ENCODE results near the gene ZCCHC9. TPM values are rescaled to one million over a fixed set of nuclear protein-coding genes. Genes with fewer than 3 reads are reported as not detected.
A peak's percentile ranks its signal among the peaks of the same experiment; 100 is the strongest.
"Not testable (repeated sequence)": the region's sequence is repeated elsewhere in the genome, so short reads cannot be mapped to it uniquely, and the experiment has no call there.

ZCCHC9 gene, protein sequence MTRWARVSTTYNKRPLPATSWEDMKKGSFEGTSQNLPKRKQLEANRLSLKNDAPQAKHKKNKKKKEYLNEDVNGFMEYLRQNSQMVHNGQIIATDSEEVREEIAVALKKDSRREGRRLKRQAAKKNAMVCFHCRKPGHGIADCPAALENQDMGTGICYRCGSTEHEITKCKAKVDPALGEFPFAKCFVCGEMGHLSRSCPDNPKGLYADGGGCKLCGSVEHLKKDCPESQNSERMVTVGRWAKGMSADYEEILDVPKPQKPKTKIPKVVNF
- polyA plus RNA-seq (ENCODE audit: insufficient read length in 4 of 4), result 10 to 100 TPM; 37.1 to 46.4 (median 39.3) TPM

DNA sequence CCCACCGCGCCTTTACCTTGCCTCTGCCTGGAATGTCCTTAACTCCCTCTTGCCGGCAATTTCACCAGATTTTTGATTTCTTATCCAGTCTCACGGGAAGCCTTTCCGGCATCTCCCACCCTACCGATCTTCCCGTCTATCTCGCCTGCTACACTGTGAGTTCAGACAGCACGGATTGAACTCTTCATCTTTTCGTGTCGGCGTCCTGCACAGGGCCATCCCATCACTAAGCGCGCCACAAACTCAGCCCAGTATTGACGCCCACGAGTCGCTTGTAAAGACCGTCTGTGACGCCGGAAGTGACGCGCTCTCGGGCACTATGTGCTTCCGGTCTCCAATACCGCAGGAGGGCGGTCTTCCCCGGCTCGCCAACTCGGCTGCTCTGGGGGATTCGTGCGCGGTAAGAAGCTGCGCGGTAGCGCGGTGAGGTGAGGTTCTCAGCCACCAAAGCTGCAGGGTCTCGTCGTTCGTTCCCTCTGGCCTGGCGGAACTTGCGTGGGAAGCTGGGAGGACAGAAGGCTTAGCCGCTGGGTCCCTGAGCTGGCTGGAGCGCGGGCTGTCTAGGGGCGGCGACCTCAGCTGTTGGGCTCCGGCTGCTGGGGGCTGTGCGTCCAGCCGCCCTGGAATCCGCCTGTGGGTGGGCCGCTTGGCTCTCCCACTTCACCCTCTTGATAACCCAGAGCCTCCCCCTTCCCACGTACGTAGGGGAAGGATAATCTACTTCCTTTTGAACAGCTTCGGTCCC, at the start of gene ZCCHC9:
TSS of gene ZCCHC9 (plus strand) at position 317 of the 745 bp plus-strand sequence. CDS start 3,171 bp downstream, outside the sequence.
- peak; percentile 87 to 96 (median 92) for DNase-seq (ENCODE audit: low read depth in 4 of 4, low spot score in 2 of 4)

DNA sequence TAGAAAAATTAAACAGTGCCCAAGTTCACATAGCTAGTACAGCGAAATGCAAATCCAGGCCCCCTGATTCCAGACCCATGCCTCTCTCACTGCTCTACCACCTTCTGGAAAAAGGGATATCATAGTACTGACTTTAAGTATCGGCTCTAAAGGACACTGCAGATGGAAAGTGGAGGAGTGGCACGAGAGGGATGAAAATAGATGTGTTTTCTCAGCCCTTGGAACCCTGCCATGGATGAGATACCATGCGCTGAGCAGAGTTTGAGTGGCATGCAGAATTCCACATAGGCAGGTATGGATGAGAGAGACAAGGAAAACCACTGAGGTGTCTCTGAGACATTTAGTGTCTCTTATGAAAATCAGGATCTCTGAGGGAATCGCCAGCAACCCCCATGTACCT, 49.5 kb upstream of the ZCCHC9 start:
- no peak for DNase-seq (ENCODE audit: low read depth in 4 of 4, low spot score in 2 of 4)

DNA sequence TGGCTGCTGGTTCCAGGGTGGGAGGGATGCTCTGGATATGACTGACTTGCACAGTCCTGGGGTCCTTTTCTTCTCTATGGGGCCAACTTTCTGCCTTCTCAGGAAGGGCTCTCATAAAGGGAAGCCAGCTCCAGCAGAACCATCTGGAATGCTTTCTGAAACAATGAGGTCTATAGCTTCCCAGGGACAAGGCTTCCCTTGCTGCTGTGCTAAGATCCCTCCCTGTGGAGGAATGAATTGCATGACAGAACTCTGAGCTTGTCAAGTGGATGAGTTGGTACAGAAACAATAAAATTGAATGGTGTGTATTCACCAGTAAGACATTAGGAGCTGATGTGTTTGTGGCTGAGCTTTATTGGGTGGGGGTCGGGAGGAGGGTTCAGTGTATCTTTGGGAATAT, 48.5 kb upstream of the ZCCHC9 start:
- DNase-seq (ENCODE audit: low read depth in 4 of 4, low spot score in 2 of 4), result no peak

DNA sequence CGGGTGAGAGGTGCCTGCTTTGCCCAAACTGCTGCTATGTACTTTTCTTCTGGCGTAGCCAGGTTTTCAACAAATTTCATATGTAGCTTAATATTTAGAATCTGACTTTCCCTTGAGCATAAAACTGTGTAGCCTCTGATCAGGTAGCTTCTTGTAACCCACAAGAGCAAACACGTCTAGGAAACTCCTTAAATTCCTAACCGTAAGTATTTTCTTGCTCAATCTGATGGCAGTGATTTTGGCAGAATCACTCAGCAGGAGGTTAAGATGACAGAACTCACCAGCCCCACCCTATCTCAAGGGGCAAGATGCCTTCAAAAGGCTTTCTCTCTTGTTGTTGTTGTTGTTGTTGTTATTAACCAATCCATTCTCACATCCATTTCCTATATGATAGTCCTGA, 47.5 kb upstream of the ZCCHC9 start:
- no peak for DNase-seq (ENCODE audit: low read depth in 4 of 4, low spot score in 2 of 4)

DNA sequence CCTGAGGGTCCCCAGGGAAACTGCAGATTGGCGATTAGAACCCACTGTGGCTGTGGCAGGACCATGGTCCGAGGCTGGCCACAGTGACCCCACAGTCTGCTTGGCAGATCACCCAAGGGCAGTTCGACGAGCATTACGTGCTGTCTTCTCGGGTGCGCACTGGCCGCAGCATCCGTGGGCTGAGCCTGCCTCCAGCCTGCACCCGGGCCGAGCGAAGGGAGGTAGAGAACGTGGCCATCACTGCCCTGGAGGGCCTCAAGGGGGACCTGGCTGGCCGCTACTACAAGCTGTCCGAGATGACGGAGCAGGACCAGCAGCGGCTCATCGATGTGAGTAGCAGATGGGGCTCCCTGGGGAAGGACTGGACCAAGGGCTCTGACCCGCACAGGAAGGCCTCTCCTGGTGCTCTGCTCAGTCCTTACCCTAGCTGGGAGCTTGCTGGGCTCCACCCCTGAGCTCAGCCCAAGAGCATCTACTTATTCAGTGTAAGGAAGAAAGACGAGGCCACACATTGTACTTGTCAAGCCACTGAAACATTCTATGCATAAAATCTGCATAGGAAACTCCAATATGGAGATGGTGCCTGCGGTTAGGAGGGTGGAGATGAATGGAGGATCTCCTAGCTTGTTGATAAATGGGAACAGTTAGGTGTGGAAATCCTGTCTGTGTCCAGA, 46.4 kb upstream of the ZCCHC9 start:
- no peak for DNase-seq (ENCODE audit: low read depth in 4 of 4, low spot score in 2 of 4)

DNA sequence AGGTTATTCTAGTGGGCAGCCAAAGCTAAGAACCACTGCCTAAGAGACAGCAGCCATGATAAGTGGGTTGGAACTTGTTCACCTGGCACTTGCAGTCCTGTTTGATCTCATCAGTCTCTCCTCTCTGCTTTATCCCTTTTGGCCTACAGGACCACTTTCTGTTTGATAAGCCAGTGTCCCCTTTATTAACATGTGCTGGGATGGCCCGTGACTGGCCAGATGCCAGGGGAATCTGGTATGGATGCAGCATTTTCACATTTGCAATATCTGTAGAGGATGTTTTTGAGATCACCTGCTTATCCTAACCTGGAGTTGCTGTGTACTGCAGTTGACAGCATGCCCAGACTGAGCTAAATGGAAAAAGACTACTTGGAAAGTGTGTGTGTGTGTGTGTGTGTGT, 44.6 kb upstream of the ZCCHC9 start:
- no peak for DNase-seq (ENCODE audit: low read depth in 4 of 4, low spot score in 2 of 4)

DNA sequence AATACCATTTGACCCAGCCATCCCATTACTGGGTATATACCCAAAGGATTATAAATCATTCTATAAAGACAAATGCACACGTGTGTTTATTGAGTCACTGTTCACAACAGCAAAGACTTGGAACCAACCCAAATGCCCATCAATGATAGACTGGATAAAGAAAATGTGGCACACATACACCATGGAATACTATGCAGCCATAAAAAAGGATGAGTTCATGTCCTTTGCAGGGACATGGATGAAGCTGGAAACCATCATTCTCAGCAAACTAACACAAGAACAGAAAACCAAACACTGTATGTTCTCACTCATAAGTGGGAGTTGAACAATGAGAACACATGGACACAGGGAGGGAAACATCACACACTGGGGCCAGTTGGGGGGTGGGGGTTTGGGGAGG, 38.6 kb upstream of the ZCCHC9 start:
- not testable (repeated sequence) for DNase-seq (ENCODE audit: low read depth in 4 of 4, low spot score in 2 of 4)

DNA sequence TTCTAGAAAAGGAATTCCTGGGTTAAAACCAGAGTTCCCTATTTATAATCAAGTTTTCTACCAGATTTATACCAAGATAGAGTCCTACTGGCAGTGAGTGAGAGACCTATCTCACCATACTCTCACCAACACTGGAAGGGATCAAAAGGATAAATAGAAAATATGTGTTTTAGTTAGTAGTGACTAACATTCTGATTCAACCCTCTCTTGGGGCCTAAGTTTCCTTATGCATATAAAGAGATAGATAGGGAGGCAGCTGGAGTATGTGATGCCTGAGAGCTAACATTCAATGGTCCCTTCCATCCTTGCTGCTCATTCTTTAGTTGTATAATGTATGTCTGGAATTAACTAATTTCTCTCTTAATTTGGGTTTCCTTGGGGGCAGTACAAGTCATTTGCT, 36.3 kb upstream of the ZCCHC9 start:
- DNase-seq (ENCODE audit: low read depth in 4 of 4, low spot score in 2 of 4), result no peak

DNA sequence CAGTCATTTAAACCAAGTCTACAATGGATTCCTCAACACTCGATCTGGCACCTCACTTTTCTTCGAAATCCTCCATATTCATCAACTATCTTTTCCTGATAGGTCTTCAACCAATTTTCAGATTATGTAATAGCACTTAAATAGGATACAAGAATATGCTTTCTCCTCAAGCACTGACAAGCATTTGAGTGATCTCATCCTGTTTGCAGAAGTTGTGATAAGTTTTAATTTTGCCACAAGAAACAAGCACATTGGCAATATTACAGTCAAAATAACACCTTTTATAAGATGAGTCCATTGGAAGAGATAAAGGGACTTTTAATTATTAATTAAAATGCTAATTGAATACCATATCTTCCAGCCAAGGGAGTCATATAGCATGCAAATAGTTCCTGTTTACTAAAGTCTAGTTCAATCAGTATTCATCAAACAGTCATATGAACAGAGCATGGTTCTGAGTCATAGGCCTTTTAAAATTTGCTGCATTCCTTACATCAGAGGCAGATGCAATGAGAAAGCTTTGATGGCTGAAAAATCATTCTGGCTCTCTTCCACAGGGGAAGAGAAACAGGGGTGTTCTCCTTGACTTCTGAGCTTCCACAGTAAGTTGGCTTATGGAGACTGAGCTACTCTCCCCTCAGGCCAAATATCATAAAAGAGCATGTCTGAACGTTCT, 32.7 kb upstream of the ZCCHC9 start:
- no peak for DNase-seq (ENCODE audit: low read depth in 4 of 4, low spot score in 2 of 4)

DNA sequence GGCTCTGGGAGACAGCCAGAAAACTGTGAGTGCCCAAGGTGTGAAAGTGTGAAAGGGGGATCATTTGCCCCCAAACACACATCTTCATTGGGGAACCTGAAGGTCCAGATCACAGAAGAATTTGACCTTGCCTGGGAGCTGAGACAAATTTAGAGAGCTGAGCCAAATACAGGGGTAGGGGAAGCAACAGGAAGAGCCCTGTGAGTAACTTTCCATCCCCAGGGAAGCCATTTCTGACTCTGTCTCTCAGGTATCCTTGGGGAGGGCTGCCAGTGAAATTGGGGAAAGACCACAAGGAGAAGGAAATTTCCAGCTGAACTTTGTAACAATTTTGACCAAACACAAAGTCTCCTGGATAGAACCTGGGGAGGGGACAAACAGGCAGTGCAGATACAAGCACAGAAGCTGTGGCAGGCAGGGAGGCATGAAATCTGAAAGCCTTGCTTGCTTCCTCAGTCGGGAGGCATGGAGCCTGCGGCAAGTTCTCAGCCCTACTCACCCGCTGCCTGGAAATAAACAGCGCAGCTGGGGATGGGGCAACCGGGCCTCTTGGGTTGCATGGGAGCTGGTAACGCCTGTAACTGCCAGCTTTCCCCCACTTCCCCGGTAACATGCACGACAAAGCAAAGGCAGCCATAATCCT, 31.5 kb upstream of the ZCCHC9 start:
- no peak for DNase-seq (ENCODE audit: low read depth in 4 of 4, low spot score in 2 of 4)

DNA sequence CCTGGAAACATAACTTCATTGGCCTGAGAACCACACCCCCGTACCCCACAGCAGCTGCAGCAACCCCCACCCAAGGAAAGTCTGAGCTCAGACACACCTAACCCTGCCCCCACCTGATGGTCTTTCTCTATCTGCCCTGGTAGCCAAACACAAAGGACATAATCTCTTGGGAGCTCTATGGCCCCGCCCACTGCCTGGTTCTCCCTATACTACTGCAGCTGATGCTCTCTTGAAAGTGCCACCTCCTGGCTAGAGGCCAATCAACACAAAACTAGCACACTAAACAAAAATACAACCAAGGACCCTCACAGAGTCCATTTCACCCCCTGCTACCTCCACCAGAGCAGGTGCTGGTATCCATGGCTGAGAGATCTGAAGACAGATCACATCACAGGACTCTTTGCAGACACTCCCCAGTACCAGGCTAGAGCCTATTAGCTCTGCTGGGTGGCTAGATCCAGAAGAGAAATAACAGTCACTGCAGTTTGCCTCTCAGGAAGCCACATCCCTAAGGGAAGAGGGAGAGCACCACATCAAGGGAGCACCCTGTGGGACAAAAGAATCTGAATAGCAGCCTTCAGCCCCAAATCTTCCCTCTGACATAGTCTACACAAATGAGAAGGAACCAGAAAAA, 30.9 kb upstream of the ZCCHC9 start:
- not testable (repeated sequence) for DNase-seq (ENCODE audit: low read depth in 4 of 4, low spot score in 2 of 4)

DNA sequence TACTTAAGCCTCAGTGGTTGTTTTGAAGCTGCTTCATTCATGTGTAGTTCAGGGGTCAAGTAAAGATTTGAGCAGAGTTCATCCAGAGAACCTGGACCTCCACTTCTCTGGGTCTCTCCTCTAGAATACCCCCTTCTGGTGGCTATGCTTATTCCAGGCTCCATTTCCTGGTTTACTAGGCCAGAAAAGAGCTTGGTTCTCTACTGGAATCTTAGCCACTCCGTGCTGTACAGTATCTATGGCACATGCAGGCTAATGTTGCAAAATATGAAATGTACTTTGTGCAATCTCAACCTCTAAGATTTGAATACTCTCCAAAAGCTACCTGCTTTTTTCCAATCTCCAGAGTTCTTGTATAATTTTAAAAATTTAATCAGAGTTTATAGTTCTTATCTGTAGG, 17.4 kb upstream of the ZCCHC9 start:
- DNase-seq (ENCODE audit: low read depth in 4 of 4, low spot score in 2 of 4), result no peak

DNA sequence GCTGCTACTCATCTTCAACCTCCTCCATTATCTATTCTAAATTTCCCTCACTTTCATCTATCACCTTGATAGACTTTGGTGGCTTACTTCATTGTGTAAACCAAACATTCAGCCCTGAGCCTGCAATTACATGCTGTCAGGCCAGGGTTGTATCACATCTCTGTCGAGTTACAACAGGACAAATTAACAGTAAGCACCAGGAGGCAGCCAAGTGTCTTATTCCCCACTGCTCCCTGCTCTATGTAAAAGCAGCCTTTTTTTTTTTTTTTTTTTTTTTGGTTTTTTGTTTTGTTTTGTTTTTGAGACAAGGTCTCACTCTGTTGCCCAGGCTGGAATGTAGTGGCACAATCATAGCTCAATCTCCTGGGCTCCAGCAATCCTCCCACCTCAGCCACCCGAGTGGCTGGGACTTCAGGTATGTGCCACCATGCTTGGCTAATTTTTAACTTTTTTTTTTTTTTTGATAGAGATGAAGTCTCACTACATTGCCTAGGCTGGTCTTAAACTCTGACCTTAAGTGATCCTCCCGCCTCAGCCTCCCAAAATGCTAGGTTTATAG, 15.2 kb upstream of the ZCCHC9 start:
- DNase-seq (ENCODE audit: low read depth in 4 of 4, low spot score in 2 of 4), result no peak

DNA sequence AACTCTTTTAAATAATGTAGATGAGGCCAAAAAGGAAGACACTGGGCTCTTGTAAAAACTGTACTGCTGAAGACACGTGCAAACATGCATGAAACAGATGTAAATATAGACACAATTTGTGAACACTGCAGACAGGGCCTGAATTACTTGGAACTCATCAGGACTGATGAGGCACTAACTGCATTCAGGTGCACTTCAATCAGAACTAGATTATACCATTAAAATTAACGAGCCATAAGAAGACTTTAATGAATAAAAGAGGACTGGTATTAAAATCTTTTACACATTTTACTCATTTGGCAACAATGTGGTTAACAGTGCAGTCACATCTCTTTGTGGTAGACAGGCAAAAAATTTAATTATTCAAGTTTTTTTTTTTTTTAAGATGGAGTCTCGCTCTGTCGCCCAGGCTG, 13.4 kb upstream of the ZCCHC9 start:
- DNase-seq (ENCODE audit: low read depth in 4 of 4, low spot score in 2 of 4), result no peak

DNA sequence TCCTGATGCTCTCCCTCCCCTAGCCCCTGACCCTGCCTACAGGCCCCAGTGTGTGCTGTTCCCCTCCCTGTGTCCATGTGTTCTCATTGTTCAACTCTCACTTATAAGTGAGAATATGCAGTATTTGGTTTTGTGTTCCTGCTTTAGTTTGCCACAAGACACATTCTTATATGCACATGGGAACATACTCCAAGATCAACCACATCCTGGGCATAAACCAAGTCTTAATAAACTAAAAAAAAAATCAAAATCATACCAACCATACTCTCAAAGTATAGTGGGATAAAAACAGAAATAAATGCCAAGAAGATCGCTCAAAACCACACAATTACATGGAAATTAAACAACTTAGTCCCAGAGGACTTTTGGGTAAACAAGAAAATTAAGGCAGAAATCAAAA, 11.2 kb upstream of the ZCCHC9 start:
- no peak for DNase-seq (ENCODE audit: low read depth in 4 of 4, low spot score in 2 of 4)

DNA sequence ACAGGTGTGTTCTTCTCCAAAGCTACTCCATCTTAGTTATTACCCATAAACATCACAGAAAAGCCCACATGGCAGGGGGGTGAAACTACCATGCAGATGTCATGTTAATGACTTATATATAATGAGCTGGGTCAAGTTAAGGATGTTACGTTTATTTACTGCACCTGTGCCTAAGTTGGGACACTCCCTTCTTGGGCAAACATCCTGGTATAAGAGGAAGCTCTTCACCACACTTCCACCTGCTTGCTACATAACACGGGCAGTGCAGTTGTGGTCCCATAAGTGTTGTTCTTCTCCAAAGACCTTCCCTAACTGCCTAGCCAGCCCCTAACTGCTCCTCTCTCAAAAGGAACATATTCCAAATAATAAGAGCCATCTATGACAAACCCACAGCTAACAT, 9.3 kb upstream of the ZCCHC9 start:
- no peak for DNase-seq (ENCODE audit: low read depth in 4 of 4, low spot score in 2 of 4)

DNA sequence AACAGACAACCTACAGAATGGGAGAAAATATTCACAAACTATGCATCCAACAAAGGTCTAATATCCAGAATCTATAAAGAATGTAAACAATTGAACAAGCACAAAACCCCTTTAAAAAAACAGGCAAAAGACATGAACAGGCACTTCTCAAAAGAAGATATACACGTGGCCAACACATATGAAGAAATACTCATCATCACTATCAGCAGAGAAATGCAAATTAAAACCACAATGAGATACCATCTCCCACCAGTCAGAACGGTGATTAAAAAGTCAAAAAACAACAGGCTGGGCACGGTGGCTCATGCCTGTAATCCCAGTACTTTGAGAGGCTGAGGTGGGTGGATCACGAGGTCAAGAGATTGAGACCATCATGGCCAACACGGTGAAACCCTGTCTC, 7.4 kb upstream of the ZCCHC9 start:
- DNase-seq (ENCODE audit: low read depth in 4 of 4, low spot score in 2 of 4), result not testable (repeated sequence)

DNA sequence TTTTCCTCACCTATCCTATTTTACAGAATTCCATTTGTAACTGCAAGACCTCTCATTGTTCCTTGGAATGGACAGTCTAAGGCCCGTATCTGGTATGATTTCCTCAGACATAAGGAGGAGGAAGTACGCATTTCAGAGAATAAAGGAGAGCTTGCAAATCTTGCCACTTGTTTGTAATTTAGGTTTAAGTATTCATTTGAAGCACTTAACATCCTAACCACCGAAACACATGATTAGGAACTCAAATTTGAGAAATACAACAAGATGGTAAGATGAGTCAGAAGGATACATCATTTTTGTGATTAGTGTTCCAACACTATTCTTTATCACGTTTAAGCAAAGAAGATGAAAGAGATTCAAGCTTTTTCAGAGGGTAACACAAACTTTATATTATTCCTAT, 3.9 kb upstream of the ZCCHC9 start:
- no peak for DNase-seq (ENCODE audit: low read depth in 4 of 4, low spot score in 2 of 4)

DNA sequence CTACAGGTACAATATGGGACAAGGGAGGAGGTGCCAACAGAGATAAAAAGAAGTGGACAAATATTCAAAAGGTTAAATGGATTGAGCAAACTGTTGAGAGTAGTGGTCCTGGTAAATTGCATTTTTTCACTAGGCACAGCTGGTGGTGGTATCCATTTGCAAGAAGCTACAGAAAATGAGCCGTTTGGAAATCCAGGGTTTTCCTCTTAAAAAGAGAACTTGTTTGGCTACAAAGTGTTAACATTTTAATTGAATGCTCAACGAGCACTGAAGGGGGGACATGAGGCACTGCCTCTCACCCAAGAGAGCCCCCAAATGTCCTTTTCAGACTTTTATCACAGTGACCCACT, 491 bp upstream of the ZCCHC9 start:
- DNase-seq (ENCODE audit: low read depth in 4 of 4, low spot score in 2 of 4), result no peak

DNA sequence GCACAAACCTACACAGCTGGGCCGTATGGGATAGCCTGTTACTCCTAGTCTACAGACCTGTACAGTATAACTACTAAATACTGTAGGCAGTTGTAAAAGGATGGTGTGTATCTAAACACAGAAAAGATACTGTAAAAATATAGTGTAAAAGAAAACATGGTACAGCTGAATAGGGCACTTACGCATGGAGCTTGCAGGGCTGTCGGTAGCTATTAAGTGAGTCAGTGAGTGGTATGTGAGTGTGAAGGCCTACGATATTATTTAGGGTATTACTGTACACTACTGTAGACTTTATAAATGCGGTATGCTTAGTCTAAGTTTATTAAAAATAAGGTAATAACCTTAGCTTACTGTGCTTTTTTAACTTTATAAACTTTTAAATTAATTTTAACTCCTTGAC, 1.2 kb downstream of the ZCCHC9 start:
- DNase-seq (ENCODE audit: low read depth in 4 of 4, low spot score in 2 of 4), result no peak
